H1 (cell line): ENCODE data around the gene BCO2. TPM values are rescaled to one million over a fixed set of nuclear protein-coding genes. Genes with fewer than 3 reads are reported as not detected.

Experiments used
- ATF2 ChIP-seq: IDR thresholded peaks from 2 replicates; pipeline ENCODE4 v1.6.1; 2012; ENCODE audit warnings: low read length, inconsistent platforms
- CTBP2 ChIP-seq: IDR thresholded peaks from 2 replicates; pipeline ENCODE4 v1.7.0; 2011; ENCODE audit warnings: borderline replicate concordance, mild to moderate bottlenecking, moderate library complexity, mixed read lengths, low read length; ENCODE audit not compliant: insufficient read depth, insufficient read length
- E2F6 ChIP-seq: IDR thresholded peaks from 2 replicates; pipeline ENCODE4 v1.6.1; 2012; ENCODE audit warnings: inconsistent platforms
- GABPA ChIP-seq: IDR thresholded peaks from 2 replicates; pipeline ENCODE4 v1.6.1; 2011; ENCODE audit warnings: mild to moderate bottlenecking, low read length, moderate library complexity, borderline replicate concordance; ENCODE audit not compliant: insufficient read depth
- POLR2AphosphoS5 ChIP-seq: IDR thresholded peaks from 2 replicates; pipeline ENCODE4 v1.6.1; 2011; ENCODE audit warnings: low read depth, low read length
- polyA plus RNA-seq, 7 experiments: library from polyadenylated mRNA; depleted of rRNA in 3 of 7; stranded (reverse) in 5 of 7; unstranded in 2 of 7; fragments of >200 nt in 5 of 7; fragments of 200-250 nt in 2 of 7; gene quantifications; 1 replicate in 5 of 7; 2 replicates in 1 of 7; 4 replicates in 1 of 7; pipeline versions ENCODE4 v1.2.1 to v1.2.3, GENCODE V29; 2011 to 2013; ENCODE audit warnings: missing spikeins in 2 of 7, mixed read lengths in 2 of 7
- total RNA-seq: library from RNA; stranded (reverse); fragmentation: NEBNext Ultra II Directional; extraction: Animal tissue kit (Norgen Biotek cat#: 25700); gene quantifications from 2 replicates; pipeline ENCODE4 v1.2.1, GENCODE V29; 2021
- TF ChIP-seq, protein P1 (sequence below): IDR thresholded peaks from 2 replicates; pipeline ENCODE4 v1.6.1; 2012; ENCODE audit warnings: inconsistent platforms

Gene BCO2
- total and polyA plus RNA-seq, 2 of the 8 experiments (the other 6 are each of a cell fraction or from before 2014, with no cell fraction given): 0.42 to 0.82 TPM

DNA sequence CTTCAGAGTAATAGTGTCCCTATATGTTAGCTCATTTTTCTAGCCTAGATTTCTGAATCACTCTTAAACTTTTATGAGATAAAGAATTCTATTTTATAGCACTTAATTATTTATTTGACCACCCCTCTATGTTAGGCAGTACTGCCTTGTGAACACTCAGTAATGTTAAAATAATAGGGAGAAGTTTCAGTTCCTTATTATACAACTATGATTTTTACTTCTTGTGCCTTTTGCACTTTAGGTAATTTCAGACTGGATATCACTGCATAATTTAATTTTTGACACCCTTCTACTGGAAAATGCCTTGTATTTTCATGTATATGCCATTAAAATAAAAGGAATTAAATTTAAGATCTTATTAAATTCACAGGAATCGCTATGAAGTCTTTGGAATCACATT lies 3.1 kb downstream of the BCO2 start (continued):
- TF ChIP-seq ATF2 (no peak), E2F6 (no peak), CTBP2 (no peak), GABPA (no peak), POLR2AphosphoS5 (no peak)
- TF ChIP-seq, protein P1, sequence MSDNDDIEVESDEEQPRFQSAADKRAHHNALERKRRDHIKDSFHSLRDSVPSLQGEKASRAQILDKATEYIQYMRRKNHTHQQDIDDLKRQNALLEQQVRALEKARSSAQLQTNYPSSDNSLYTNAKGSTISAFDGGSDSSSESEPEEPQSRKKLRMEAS: no peak
